ENCODE measurements around the gene MCC.

DNA sequence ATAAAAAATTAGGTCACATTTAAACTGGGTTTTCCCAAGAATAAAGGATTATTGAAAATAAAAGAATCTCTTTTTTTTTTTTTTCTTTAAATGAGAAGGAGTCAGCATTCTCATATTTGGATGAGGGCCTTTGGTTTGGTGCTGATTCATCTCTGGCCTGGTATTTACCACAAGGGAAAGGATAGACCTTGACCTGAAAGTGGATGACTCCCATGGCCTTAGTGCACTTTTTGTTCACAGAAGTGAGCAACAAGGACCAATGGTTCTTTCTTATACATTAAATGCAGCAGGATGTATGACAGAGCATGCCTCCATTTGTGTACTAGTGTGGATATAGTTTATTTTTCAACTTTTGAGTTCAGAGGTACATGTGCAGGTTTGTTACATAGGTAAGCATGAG lies 32.2 kb upstream of the MCC start:
- TF ChIP-seq, protein P1, sequence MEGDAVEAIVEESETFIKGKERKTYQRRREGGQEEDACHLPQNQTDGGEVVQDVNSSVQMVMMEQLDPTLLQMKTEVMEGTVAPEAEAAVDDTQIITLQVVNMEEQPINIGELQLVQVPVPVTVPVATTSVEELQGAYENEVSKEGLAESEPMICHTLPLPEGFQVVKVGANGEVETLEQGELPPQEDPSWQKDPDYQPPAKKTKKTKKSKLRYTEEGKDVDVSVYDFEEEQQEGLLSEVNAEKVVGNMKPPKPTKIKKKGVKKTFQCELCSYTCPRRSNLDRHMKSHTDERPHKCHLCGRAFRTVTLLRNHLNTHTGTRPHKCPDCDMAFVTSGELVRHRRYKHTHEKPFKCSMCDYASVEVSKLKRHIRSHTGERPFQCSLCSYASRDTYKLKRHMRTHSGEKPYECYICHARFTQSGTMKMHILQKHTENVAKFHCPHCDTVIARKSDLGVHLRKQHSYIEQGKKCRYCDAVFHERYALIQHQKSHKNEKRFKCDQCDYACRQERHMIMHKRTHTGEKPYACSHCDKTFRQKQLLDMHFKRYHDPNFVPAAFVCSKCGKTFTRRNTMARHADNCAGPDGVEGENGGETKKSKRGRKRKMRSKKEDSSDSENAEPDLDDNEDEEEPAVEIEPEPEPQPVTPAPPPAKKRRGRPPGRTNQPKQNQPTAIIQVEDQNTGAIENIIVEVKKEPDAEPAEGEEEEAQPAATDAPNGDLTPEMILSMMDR (conservative IDR thresholded peaks at IDR 0.05; ENCODE audit: low read length): no peak
- TF ChIP-seq EZH2phosphoT487 (IDR thresholded peaks at IDR 0.05; ENCODE audit: borderline replicate concordance, low read depth, low read length): no peak
